ENCODE data around the gene POLR2A.

- TF ChIP-seq POLR2A (IDR thresholded peaks at IDR 0.05): no peak
- TF ChIP-seq, protein P1, sequence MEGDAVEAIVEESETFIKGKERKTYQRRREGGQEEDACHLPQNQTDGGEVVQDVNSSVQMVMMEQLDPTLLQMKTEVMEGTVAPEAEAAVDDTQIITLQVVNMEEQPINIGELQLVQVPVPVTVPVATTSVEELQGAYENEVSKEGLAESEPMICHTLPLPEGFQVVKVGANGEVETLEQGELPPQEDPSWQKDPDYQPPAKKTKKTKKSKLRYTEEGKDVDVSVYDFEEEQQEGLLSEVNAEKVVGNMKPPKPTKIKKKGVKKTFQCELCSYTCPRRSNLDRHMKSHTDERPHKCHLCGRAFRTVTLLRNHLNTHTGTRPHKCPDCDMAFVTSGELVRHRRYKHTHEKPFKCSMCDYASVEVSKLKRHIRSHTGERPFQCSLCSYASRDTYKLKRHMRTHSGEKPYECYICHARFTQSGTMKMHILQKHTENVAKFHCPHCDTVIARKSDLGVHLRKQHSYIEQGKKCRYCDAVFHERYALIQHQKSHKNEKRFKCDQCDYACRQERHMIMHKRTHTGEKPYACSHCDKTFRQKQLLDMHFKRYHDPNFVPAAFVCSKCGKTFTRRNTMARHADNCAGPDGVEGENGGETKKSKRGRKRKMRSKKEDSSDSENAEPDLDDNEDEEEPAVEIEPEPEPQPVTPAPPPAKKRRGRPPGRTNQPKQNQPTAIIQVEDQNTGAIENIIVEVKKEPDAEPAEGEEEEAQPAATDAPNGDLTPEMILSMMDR (IDR thresholded peaks at IDR 0.05): no peak
Observed at GRCh38 chr17:7508145-7508544, 24.0 kb downstream of the POLR2A start.

Data from body of pancreas (tissue), 4 donors.